Breast epithelium (tissue), 3 donors: ENCODE results near the gene KCNJ1.

ENCODE experiments used
- POLR2AphosphoS5 ChIP-seq, 3 donors: sonication (generic); formaldehyde crosslinking; IDR thresholded peaks; one replicate each; pipeline ENCODE4 v1.6.1; 2017; ENCODE audit warnings: antibody characterized with exemption in 3 of 3
- TF ChIP-seq, protein P1 (sequence below), 3 donors: fragments of 450-650 bp; IDR thresholded peaks; one replicate each; pipeline ENCODE4 v1.5.1; 2016 to 2017; ENCODE audit warnings: antibody characterized with exemption in 3 of 3, mild to moderate bottlenecking in 3 of 3, moderate library complexity in 3 of 3

DNA sequence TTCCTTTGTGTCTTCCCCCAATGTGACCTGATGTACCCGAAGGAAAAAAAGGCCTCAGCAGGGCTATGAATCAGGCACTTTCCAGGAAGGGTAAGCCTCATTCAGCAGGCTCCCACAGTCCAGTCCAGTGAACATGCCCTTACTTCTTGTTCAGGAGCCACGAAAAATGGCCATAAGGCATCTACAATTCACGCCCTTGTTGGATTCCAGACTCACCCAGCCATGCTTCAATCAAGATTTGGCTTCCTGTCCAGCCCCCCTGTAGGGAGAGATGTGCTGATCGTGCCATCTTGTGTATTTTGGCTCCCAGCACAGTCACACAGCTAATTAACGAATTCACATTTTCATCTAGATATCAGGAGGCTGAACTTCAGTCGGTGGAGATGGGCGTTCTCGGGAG is 14.1 kb upstream of the KCNJ1 start:
- TF ChIP-seq, protein P1, sequence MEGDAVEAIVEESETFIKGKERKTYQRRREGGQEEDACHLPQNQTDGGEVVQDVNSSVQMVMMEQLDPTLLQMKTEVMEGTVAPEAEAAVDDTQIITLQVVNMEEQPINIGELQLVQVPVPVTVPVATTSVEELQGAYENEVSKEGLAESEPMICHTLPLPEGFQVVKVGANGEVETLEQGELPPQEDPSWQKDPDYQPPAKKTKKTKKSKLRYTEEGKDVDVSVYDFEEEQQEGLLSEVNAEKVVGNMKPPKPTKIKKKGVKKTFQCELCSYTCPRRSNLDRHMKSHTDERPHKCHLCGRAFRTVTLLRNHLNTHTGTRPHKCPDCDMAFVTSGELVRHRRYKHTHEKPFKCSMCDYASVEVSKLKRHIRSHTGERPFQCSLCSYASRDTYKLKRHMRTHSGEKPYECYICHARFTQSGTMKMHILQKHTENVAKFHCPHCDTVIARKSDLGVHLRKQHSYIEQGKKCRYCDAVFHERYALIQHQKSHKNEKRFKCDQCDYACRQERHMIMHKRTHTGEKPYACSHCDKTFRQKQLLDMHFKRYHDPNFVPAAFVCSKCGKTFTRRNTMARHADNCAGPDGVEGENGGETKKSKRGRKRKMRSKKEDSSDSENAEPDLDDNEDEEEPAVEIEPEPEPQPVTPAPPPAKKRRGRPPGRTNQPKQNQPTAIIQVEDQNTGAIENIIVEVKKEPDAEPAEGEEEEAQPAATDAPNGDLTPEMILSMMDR (IDR thresholded peaks at IDR 0.05) = no peak
- no peak for TF ChIP-seq POLR2AphosphoS5 (IDR thresholded peaks at IDR 0.05)
